ENCODE data around the gene HDAC4.
"Not testable (repeated sequence)": the region's sequence is repeated elsewhere in the genome, so short reads cannot be mapped to it uniquely, and the experiment has no call there.

The HDAC4 gene

DNA sequence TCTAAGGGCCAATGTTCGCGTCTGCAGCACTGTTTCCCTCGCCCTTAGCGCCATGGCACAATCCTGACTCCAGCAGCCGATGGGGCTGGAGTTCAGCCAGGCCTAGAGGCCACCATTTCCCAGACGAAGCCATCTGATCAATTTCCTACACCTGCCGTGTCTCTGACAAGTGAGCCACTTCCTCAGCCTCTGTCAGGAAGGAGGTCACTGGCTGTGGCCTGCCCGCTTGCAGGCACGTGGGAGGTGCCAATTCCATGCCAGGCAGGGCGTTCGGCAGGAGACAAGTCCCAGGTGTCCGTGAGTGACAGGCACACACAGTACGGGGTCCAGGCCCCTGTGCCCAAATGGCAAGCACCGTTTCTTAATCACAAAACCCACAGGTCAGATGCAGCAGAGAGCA is 318.4 kb downstream of the HDAC4 start:
- DNase-seq (ENCODE audit: low spot score) = no peak

GRCh38 chr2:239081622-239082021 is 319.2 kb downstream of the HDAC4 start:
- no peak for DNase-seq (ENCODE audit: low spot score)

- DNase-seq (ENCODE audit: low spot score) = no peak
These were observed 319.8 kb downstream of the HDAC4 start for GRCh38 chr2:239081046-239081445.

- no peak for DNase-seq (ENCODE audit: low spot score)
These were observed 321.0 kb downstream of the HDAC4 start for GRCh38 chr2:239079671-239080294.

DNA sequence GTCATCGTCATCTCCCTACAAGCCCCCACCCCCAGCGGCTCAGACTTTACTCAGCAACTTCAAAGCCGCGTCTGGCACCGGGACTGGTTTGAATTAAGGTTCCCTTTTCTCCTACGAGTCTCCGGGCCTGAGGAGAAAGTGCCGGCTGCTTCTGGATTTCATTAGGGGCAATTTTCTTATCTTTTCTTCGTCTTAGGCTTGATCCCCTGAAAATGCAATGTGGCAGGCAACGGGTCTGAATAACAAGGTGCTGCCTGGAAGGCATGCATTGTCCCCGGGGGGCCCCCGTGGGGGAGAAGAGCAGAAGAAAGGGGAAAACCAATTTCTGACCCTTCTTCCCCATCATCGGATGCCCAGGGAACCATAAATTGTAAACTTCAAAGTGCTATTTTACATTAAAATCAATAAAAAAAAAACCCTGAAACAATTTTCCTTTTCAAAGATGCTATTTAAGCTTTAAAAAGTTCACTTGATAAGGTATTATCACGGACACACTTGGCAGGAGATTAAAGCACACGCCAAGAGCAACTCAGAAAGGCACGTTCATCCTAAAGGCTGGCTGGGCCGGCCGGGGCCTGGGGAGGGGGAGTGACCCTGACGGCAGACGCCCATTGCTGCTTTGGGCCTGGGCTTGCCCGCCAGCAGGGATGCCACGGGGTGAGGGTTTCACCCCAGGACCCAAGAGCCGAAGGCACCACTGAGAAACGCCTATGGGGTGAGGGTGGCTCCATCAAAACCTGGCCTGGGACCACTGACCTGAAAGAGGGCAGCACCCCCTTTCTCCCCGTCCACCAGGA is 322.5 kb downstream of the HDAC4 start:
- DNase-seq (ENCODE audit: low spot score) = no peak

DNA sequence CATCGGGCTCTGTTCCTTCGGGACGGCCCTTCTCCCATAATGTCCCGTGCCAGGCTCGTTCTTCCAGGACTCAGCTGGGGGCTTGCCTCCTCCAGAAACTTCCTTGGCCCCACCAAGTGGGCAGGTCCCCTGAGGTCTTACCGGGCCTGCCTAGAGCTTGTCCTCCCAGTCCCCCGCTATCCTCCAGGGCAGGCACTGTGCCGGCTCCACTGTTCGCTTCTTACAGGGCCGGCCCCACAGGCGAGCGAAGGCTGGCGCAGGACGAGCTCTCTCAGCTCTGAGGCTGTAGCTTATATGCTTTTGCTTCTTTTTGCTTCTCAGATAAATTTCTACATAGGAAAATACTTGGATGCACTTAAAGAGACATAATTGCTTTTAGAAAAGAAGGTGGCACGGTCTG is 323.6 kb downstream of the HDAC4 start:
- DNase-seq (ENCODE audit: low spot score) = no peak

DNA sequence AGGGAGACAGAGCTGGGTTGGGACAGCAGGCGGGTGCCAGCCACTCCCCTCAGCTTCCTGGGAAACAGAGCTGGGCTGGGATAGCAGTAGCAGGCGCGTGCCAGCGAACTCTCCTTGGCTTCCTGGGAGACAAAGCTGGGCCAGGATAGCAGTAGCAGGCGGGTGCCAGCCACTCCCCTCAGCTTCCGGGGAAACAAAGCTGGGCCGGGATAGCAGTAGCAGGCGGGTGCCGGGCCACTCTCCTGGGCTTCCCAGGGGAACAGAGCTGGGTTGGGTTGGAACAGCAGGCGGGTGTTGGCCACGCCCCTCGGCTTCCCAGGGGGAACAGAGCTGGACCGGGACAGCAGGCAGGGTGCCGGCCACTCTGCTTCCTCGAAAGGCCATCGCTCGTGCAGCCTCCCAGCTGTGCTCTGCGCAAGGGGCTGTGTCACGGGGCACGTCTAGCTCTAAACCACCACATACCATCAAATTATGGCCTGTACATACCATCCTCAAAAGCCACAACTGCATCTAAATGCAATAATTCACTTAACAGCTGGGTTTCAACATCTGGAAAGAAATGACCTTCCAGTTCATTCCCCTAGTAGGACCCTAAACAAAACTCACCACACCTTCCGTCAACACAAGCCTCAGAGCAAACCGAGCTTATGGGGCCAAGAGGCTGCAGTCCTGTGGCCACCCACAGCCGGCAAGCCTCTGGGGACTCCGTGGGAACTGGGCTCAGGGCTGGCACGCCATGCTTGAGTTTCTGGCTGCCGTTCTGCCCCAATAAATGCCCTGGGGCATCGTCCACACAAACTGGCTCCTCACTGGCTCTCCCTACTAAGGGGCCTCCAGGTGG is 324.7 kb downstream of the HDAC4 start:
- no peak for DNase-seq (ENCODE audit: low spot score)

GRCh38 chr2:239073745-239074530 is 326.9 kb downstream of the HDAC4 start:
- DNase-seq (ENCODE audit: low spot score) = no peak

- no peak for DNase-seq (ENCODE audit: low spot score)
These were observed 327.6 kb downstream of the HDAC4 start for GRCh38 chr2:239073270-239073669.

DNA sequence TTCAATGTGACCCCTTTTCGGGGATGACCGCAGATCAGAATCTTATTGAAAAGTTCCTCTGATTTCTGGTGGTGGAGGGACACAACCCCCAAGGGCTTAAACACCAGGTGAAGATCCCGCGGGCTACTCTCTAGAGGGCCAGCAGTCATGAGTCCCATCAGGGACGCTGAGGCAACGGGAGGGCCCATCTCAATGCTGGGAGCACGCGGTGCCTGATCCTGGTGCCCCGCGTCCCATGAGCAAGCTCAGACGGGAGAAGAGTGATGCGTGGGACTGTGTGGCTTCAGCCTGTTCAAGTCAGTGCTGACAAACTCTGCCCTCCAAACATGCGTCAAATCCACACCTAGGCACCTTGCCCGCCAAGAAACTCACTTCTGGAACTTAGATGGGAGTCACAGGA is 328.0 kb downstream of the HDAC4 start:
- DNase-seq (ENCODE audit: low spot score) = no peak

DNA sequence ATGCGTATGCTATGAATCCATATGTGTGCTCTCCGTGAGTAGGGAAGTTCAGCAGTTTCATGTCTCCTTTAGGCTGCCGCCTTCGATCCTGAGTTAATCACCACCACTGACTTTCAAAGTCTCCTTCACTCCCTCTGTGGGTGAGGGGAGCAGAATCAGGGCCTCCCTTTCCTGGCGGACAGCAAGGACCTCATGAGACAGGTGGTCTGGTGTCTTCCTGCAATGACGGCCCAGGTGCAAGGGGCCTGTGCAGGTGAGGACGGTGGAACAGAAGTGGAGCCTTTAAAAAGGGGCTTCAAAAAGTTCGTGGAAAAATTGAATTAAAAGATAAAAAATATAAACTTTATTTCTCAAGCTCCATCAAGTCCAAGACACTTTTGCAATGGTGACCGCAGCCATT is 330.4 kb downstream of the HDAC4 start:
- no peak for DNase-seq (ENCODE audit: low spot score)

- not testable (repeated sequence) for DNase-seq (ENCODE audit: low spot score)
These were observed 331.2 kb downstream of the HDAC4 start for GRCh38 chr2:239069362-239070333.

- no peak for DNase-seq (ENCODE audit: low spot score)
These were observed 332.4 kb downstream of the HDAC4 start for GRCh38 chr2:239068411-239068810.

- no peak for DNase-seq (ENCODE audit: low spot score)
These were observed 333.5 kb downstream of the HDAC4 start for GRCh38 chr2:239067196-239067865.

GRCh38 chr2:239066597-239066996 is 334.2 kb downstream of the HDAC4 start:
- DNase-seq (ENCODE audit: low spot score) = no peak

GRCh38 chr2:239065962-239066361 is 334.9 kb downstream of the HDAC4 start:
- DNase-seq (ENCODE audit: low spot score) = no peak

GRCh38 chr2:239065537-239065936 is 335.3 kb downstream of the HDAC4 start:
- DNase-seq (ENCODE audit: low spot score) = no peak

- DNase-seq (ENCODE audit: low spot score) = no peak
These were observed 335.9 kb downstream of the HDAC4 start for GRCh38 chr2:239064891-239065290.

GRCh38 chr2:239064253-239064652 is 336.6 kb downstream of the HDAC4 start:
- no peak for DNase-seq (ENCODE audit: low spot score)

GRCh38 chr2:239062743-239063142 is 338.1 kb downstream of the HDAC4 start:
- DNase-seq (ENCODE audit: low spot score) = no peak
